CD4-positive, alpha-beta T cell (primary cell): ENCODE data around the gene TMEM151B. TPM values are rescaled to one million over a fixed set of nuclear protein-coding genes. Genes with fewer than 3 reads are reported as not detected.

Experiments used
- ATAC-seq: fragments of 200-7000 bp; cut with Tn5 transposase; one replicate; pipeline ENCODE4 v1.10.0; 2022; ENCODE audit warnings: mild to moderate bottlenecking; ENCODE audit not compliant: poor library complexity
- CTCF ChIA-PET: fragments of 350-600 bp; sonication (Branson Sonifier 250); formaldehyde crosslinking; loops from one replicate; lab custom pipeline; 2021; ENCODE audit warnings: antibody characterized with exemption, inconsistent platforms; lab: Charles Lee
- POLR2A ChIA-PET: fragments of 350-600 bp; sonication (Branson Sonifier 250); formaldehyde crosslinking; loops from one replicate; lab custom pipeline; 2021; ENCODE audit warnings: antibody characterized with exemption, inconsistent platforms; lab: Charles Lee
- DNase-seq, 14 experiments: peaks; one replicate each; pipeline ENCODE4 v3.0.0-alpha.2; 2013 to 2020; ENCODE audit warnings: mixed read lengths in 2 of 14
- H3K27ac ChIP-seq, 2 donors: one replicate each; pipeline versions ENCODE4 v1.5.1 to v1.7.0; 2013; ENCODE audit warnings: low read length in 2 of 2, low read depth in 1 of 2, mild to moderate bottlenecking in 1 of 2
- H3K27me3 ChIP-seq, 2 experiments: 1 replicate in 1 of 2; 2 replicates in 1 of 2; pipeline versions ENCODE4 v1.6.1 to v1.7.0; 2013; ENCODE audit warnings: low read length in 2 of 2, control low read depth in 1 of 2, mild to moderate bottlenecking in 1 of 2, moderate library complexity in 1 of 2; ENCODE audit not compliant: insufficient read depth in 2 of 2, control insufficient read depth in 1 of 2
- H3K36me3 ChIP-seq: one replicate; pipeline ENCODE4 v1.6.1; 2013; ENCODE audit warnings: low read length, control low read depth; ENCODE audit not compliant: insufficient read depth
- H3K4me1 ChIP-seq: one replicate; pipeline ENCODE4 v1.6.1; 2013; ENCODE audit warnings: low read length, control low read depth; ENCODE audit not compliant: insufficient read depth
- H3K4me3 ChIP-seq: one replicate; pipeline ENCODE4 v1.5.1; 2013; ENCODE audit warnings: mild to moderate bottlenecking, low read length, moderate library complexity
- H3K9me3 ChIP-seq, 2 experiments: 1 replicate in 1 of 2; 2 replicates in 1 of 2; pipeline versions ENCODE4 v1.6.1 to v1.7.0; 2013; ENCODE audit warnings: low read length in 2 of 2, mild to moderate bottlenecking in 2 of 2, control low read depth in 1 of 2, moderate library complexity in 1 of 2; ENCODE audit not compliant: control insufficient read depth in 1 of 2, insufficient read depth in 1 of 2
- H3K27ac Mint-ChIP-seq: one replicate; pipeline ENCODE4 v1.8.0; 2020; ENCODE audit warnings: mixed read lengths
- H3K27me3 Mint-ChIP-seq: one replicate; pipeline ENCODE4 v1.8.0; 2021; ENCODE audit warnings: mixed read lengths
- H3K36me3 Mint-ChIP-seq: one replicate; pipeline ENCODE4 v1.8.0; 2021; ENCODE audit warnings: low read depth, mixed read lengths
- H3K4me1 Mint-ChIP-seq: one replicate; pipeline ENCODE4 v1.8.0; 2021; ENCODE audit warnings: low read depth, mixed read lengths
- H3K4me3 Mint-ChIP-seq: one replicate; pipeline ENCODE4 v1.8.0; 2020; ENCODE audit warnings: mild to moderate bottlenecking, mixed read lengths
- H3K9me3 Mint-ChIP-seq: one replicate; pipeline ENCODE4 v1.8.0; 2020; ENCODE audit warnings: mixed read lengths
- intact Hi-C, 2 experiments: fragments of 100-400 bp; cut with DNase I in 1 of 2; cut with micrococcal nuclease in 1 of 2; formaldehyde crosslinking; loops; one replicate each; pipeline versions ENCODE4 v1.15.1 to v1.9.0; 2023 to 2025; cut with DNase I, micrococcal nuclease
- total RNA-seq, 174 experiments: library from RNA in 2 of 174; stranded (reverse) in 2 of 174; gene quantifications; one replicate each; pipeline ENCODE4 v1.2.3 and lab custom pipeline; 2021 to 2026
- TF ChIP-seq, protein P1 (sequence below): fragments of 200-600 bp; IDR thresholded peaks from one replicate; pipeline ENCODE4 v1.8.0; 2022; ENCODE audit warnings: antibody characterized with exemption, mild to moderate bottlenecking

The TMEM151B gene
- total RNA-seq, 2 experiments from 2014 or later = not detected

DNA sequence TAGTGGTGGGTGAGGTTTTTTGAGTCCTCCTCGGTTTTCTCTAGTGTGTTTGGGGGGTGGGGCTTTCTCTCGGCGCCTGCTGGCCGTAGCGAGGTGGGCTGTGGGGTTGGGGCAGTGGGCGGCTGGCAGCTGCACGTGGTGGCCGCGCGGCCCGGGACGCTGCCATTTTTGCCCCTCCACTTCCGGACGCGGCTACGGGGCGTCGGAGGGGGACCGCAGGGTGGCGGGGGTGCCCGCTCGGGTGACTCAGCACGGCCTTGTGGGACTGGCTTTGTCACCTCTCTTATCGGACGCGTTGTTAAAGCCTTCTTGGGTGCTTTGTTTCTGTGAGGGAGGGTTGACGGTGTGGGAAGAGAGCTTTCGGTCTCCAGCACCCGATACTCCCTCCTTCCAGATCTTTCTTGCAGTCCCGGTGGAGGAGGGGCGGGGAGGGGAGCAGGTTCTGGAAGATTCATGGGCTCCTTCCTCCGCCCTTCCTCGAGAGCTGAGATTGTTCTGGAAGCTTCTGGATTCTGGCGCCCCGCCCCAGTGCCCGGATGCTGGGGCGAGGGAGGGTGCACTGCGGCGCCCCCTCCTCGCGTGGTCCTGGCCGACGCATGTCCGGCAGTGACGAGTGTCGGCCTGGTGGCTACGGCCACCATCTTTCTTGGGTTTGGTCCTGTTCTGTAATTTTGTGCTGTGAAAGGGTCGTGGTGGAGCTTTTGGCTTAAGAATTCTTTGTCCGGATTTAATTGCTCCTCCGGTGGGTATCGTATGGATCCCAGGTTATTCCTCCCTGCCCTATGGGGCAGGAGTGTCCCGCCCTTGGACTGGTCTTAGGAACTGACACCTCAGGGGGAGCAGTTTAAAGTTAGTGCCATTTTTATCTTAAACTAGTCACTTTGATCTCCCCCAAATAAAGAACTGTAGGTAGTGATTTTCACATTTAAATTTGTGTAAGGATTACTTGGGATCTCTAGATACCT is 22.6 kb upstream of the TMEM151B start:
- ChIA-PET CTCF (interaction anchor here (0.6 to 4.1 kb wide), 7 partner anchors 9 to 1137 kb away, joined by 3 to 13 read pairs (median 6); partner anchors contain the start of genes AARS2, NFKBIE, SLC29A1 and SLC35B2), POLR2A (interaction anchor here (0.8 to 4.6 kb wide), 22 partner anchors 8 to 1521 kb away, joined by 3 to 135 read pairs (median 6); partner anchors contain the start of genes AARS2, CDC5L, GTPBP2 and PEX6)
- Mint-ChIP-seq H3K27me3 (peaks cover 5% of the 10 kb centered on the region), H3K36me3 (peaks cover 66% of the 10 kb centered on the region), H3K27ac (peak overlapping the region; percentile 93), H3K9me3 (no peaks in the 10 kb centered on the region), H3K4me3 (peak overlapping the region; percentile 96), H3K4me1 (peaks cover 53% of the 10 kb centered on the region)
- Histone ChIP-seq H3K9me3 (no peaks in the 10 kb centered on the region), H3K4me1 (peaks cover 37% of the 10 kb centered on the region), H3K4me3 (peak overlapping the region; percentile 70), H3K27ac (peak overlapping the region; percentile 92 to 98), H3K36me3 (peaks cover 44% of the 10 kb centered on the region), H3K27me3 (no peaks in the 10 kb centered on the region)
- DNase-seq = peak; percentile 75 to 93 (median 86)
- intact Hi-C loops = loop anchor here (1.0 to 2.0 kb wide), 3 partner anchors 10 to 18 kb away; partner anchors contain the start of genes NFKBIE (in 2 of the 2) and SLC35B2 (in 1 of the 2)
- TF ChIP-seq, protein P1, sequence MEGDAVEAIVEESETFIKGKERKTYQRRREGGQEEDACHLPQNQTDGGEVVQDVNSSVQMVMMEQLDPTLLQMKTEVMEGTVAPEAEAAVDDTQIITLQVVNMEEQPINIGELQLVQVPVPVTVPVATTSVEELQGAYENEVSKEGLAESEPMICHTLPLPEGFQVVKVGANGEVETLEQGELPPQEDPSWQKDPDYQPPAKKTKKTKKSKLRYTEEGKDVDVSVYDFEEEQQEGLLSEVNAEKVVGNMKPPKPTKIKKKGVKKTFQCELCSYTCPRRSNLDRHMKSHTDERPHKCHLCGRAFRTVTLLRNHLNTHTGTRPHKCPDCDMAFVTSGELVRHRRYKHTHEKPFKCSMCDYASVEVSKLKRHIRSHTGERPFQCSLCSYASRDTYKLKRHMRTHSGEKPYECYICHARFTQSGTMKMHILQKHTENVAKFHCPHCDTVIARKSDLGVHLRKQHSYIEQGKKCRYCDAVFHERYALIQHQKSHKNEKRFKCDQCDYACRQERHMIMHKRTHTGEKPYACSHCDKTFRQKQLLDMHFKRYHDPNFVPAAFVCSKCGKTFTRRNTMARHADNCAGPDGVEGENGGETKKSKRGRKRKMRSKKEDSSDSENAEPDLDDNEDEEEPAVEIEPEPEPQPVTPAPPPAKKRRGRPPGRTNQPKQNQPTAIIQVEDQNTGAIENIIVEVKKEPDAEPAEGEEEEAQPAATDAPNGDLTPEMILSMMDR = no peak
- ATAC-seq = peak; percentile 55

DNA sequence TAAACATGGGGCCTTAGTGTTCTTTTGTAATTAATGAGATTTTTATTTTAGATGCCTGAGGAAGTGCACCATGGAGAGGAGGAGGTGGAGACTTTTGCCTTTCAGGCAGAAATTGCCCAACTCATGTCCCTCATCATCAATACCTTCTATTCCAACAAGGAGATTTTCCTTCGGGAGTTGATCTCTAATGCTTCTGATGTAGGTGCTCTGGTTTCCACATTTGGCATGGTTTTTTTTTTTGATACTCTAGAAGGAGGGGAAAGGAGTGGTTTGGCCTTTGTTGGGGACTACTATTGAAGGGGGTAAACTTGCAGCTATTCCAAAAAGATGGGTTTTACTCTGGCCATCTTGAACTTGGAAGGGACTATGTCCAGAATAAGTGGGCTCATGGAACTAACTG is 21.7 kb upstream of the TMEM151B start:
- POLR2A ChIA-PET = interaction anchor here (2.3 to 4.6 kb wide), 4 partner anchors 7 to 64 kb away, joined by 9 to 135 read pairs (median 26); partner anchors contain the start of genes AARS2 and SLC35B2
- Mint-ChIP-seq H3K4me3 (peak overlapping the region; percentile 96), H3K4me1 (peaks cover 62% of the 10 kb centered on the region)

More for the DNA sequence above, 21.7 kb upstream of the TMEM151B start:
- peak overlapping the region; percentile 93 for H3K27ac Mint-ChIP-seq
- H3K27ac ChIP-seq = peak overlapping the region in 1 of 2 donors; percentile 98
- CTCF ChIA-PET = interaction anchor here (0.6 to 4.1 kb wide), 4 partner anchors 11 to 1136 kb away, joined by 3 to 13 read pairs (median 6); partner anchors contain the start of genes NFKBIE and SLC29A1
- no peak for ATAC-seq
- H3K9me3 ChIP-seq = no peaks in the 10 kb centered on the region
- no peaks in the 10 kb centered on the region for H3K9me3 Mint-ChIP-seq
- H3K36me3 ChIP-seq = peaks cover 54% of the 10 kb centered on the region
- intact Hi-C loops = no loop called here
- no peak for DNase-seq
- peaks cover 76% of the 10 kb centered on the region for H3K36me3 Mint-ChIP-seq
- peak overlapping the region; percentile 70 for H3K4me3 ChIP-seq
- H3K27me3 ChIP-seq = no peaks in the 10 kb centered on the region
- H3K4me1 ChIP-seq = peaks cover 42% of the 10 kb centered on the region
- H3K27me3 Mint-ChIP-seq = peaks cover 5% of the 10 kb centered on the region
- TF ChIP-seq, protein P1 = no peak
